Measurements from ENCODE around the gene POU6F2.
"Not testable (repeated sequence)": the region's sequence is repeated elsewhere in the genome, so short reads cannot be mapped to it uniquely, and the experiment has no call there.

POU6F2 gene

DNA sequence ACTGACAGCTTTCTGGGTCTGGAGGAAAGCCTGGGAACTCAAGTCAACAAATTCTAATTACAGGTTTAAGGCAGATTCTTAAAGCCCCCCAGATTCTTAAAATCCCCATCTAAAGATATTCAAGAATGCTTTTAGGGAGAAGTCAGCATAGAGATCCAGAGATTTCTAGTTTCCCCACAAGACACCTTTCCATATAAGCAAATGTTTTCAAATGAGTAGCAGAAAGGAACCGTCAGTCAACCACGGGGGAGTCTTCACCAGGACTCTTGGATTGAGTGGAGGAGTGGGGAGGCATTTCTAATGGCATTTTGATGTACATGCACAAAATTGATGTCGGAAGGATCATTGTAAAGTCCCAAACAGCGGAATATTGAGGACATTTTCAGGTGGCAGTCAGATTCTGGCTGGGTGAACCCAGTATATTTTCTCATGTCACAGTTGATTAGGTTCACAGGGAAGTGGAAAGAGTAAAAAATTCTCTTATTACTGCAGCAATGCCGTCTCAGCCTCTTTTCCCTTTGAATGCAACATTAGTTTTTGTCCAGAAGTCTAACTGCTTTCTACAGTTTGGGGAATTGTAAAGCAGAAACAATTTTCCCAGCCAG lies 396.8 kb downstream of the POU6F2 start:
- no peak for DNase-seq

DNA sequence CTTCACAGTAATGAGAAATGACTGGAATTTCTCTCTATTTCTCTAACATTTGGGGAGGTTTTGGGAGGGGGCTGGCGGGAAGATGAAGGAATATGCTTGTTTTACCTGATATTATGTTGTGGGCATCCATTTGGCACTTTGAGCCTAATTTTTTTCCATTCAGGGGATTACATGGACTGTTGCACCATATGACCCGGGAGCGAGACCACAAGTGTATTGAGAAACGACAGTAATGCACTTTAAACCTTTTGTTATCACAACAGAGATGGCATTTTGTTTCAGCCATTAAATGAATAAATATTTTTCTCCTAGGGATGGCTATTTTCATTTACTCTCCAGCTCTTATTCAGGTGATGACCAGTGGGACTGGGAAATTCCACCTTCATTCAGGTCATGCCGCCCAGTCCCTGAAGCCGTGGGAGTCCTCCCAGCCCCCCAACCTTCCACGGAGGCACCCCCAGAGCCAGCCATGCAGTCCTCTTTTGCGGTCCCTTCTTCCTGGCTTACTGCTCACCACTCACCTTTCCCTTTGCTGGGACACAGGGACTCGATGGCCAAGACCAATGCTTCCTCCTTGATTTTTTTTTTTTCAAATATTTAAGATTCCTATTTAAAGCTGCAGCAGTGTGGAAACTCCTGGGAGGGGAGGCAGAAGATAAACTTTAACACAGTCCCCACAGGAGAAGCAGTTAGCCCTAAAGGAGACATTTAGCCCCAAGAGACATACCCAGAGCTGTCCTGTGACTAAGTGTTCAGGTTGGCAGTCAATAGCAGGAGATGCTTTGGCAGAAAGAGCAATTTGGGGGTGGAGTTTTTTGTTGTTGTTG lies 397.6 kb downstream of the POU6F2 start:
- DNase-seq, result no peak

DNA sequence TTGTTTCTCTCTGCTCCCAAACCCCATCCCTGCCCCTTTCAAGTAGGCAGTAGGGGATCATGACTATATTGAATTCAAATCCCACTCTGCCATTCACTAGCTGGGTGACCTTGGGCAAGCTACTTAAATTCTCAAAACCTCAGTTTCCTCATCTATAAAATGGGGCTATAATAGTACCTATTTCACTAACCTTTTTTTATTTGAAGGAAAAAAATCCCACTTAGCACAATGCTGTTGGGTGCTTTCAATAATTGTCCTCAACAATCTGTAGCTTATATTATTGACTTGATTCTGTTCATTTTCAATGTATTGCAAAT lies 398.1 kb downstream of the POU6F2 start:
- no peak for DNase-seq

DNA sequence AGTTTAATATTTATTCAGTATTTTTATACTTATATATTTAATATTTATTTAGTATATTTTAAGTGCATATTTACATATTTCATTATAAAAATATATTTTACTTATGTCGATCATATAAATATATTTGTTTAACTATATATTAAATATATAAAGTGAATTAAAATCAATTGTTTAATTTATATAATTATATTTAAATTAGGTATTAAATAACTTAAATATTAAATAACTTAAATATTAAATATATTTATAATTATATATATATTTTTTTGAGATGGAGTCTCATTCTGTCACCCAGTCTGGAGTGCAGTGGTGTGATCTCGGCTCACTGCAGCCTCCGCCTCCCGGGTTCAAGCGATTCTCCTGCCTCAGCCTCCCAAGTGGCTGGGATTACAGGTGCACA lies 399.2 kb downstream of the POU6F2 start:
- not testable (repeated sequence) for DNase-seq

DNA sequence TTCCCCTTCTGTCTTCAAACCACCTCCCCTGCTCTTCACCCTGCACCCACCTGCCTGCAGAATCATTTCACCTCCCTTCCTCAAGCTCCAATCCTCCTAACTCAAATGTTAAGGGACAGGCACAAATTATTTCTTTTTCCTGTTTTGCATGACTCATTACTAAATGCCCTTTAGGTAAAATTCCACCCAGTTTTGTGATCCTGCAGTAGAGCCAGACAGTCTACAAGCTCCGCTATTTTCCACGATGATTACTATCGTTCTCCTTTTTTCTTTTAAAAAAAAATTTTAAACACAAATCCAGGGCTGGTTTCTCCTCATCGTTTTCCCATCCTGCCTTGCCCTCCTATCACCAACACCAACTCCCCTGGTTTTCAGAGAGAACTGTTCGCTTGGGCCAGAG lies 401.7 kb downstream of the POU6F2 start:
- DNase-seq, result no peak

DNA sequence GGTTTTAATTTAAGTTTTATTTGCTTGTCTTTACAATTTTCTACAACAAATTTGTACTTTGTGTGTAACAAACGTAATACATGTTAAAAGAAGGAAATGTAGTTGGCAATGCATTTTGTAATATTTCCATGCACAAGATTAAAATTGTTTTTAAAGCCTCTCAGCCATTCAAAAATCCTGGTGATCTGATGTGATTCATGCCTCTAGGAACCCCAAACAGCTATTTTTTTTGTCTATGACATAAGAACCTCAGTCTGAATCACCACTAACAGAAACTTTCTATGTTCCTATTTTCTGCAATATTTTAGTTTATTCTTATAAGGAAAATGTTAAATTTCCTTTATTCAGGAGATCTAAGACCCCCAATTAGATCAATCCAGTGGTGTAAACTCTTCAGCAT lies 405.4 kb downstream of the POU6F2 start:
- no peak for DNase-seq

DNA sequence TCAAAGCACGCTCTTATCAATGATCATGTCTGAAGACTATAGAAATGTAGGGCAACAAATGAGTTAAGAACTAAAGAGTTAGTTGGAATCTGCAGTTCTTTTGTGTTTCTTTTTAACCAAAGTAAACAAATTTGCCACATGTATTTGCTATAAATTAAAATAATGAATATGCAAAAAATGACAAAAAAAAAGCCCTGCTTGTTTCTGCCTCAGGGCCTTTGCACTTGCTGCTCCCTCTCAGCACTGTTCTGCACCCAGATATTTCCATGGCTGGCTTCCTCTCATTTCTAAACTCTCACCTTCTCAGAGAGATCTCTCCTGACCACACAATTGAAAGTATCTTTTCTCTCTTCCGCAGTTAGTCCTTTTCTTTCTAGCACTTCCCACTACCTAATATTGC lies 406.7 kb downstream of the POU6F2 start:
- DNase-seq, result no peak

DNA sequence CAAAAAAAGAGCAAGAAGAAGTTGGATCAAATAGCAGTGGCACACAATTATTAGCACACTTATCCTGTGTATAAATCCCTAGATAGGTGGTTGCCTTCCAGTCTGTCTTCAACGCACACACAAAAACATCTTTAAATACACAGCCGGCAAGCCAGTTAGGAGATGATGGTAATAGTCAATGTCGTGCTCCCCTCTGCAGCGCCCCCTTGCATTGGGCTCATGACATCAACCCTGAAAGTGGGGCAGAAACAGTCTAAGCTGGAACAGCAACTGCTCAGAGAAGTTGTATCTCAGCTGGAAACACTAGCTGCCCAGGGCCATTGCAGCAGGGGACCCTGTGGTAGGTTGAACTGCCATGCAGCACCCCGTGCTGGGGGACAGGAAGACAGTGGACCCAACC lies 409.0 kb downstream of the POU6F2 start:
- DNase-seq, result no peak

DNA sequence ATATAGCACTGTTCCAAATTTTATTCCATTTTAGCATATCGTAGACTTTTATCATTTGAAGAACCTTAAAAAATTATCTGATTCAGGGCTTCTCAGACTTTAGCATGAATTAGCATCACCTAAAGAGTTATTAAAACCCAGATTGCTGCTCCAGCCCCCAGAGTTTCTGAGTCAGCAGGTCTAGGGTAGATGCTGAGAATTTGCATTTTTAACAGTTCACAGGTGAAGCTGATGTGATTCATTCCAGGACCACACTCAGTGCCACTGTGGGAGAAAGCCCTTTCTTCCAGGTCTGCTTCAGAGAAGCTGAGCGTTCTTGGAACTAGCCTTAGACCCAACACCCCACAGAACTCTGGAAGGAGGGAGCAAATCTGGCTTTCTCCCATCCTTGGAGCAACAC lies 414.4 kb downstream of the POU6F2 start:
- no peak for DNase-seq

DNA sequence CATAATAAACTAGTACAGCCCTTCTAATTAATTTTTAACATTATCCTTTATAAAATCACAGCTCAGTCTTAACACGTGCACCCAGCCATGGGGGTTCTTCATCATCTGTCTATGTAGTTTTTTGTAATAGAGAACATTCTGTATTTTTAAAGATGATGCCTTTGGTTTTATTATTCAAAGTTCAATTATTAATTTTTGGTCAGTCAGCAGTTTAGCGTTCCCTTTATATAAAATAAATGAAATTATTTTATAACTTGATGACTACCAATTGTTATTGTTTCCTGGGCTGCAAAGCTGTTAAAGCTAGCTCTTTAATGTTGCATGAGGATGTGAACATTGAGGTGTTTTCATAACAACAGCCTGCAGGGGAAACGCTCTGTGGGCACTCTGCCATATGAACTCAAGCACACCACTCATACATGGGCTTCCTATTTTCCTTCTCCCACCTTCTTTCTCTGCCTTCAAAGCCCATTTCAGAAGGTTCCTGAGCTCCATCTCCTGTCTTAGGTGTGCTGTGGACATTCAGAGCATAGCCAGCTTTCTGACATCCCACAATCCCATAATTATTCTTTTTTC lies 416.5 kb downstream of the POU6F2 start:
- DNase-seq, result no peak

DNA sequence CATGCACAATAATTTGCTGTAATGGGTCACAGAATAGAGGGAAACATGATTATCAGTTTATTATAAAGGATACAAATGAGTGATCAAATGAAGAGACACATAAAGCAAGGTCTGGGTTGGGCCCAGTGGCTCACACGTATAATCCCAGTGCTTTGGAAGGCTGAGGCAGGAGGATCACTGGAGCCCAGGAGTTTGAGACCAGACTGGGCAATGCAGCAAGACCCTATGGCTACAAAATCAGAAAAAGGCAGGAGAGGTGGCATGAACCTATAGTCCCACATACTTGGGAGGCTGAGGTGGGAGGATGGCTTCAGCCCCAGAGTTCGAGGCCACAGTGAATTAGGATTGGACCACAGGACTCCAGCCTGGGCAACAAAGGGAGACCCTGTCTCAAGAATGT lies 421.7 kb downstream of the POU6F2 start:
- no peak for DNase-seq

DNA sequence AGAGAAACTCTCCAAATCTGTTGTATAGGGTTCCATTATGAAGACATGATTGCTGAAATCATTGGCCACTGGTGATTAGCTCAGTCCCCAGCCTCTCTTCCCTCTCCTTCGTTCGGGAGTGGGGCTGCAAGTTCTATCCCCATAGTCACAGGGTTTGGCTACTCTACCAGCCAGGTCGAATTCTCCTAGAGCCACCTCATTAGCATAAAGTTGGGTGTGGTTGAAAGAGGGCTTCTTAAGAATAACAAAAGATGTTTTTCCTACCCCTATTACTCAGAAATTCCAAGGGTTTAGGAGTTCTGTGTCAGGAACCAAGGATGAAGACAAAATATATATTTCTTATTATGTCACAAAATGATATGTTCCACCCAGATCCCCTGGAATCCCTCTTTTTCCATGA lies 422.3 kb downstream of the POU6F2 start:
- no peak for DNase-seq

DNA sequence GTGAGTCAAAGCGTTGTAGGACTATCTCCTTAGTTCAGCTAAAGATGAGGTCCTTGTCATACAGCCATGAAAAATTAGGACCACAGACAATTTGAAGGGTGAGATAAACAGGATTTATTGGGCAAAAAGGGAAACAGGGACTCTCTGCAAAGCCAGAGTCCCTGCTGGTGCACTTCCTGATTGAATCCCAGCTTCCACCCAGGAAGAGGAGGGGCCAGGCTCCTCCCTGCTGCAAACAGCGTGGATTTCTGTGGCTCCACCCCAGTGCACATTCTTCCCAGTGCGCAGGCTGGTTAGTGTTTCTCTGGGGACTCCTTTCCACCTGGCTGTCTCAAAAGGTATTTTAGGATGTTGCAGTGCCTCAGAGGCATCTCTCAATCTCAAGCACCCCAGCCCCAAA lies 423.1 kb downstream of the POU6F2 start:
- no peak for DNase-seq

DNA sequence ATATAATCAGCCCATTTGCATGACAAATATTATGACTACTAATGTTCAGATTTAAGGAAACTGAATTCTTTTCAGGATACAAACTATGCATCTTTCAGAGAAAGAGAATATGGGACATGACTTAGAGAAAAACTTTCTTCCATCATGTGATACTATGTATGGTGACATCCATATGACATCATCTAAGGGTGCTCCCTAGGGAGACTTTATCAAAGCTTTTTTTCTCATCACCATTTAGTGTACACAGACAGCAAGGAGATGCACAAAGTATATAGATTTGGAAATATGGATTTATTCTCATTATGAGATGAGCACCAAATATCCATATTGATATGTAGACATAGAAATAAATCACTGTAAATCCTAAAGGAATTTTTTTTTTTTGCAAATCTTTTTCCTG lies 424.3 kb downstream of the POU6F2 start:
- no peak for DNase-seq

DNA sequence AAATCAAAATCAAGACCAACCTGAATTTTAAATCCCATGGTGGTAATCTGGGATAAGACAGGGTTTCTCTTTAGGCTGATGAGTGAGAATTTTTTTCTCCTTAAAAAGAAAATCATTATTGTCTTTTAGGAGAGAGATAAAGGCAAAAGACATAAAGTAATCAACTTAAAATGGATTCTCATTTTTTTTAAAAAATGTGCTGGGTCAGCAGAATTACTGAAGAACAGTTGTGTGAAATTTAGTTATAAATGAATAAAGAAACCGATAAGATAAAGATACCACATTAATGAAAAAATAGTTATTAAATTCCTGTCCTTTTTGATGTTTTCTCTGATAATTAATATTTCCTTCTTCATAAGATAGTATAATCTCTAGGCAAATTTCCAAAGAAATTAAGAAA lies 427.2 kb downstream of the POU6F2 start:
- no peak for DNase-seq

DNA sequence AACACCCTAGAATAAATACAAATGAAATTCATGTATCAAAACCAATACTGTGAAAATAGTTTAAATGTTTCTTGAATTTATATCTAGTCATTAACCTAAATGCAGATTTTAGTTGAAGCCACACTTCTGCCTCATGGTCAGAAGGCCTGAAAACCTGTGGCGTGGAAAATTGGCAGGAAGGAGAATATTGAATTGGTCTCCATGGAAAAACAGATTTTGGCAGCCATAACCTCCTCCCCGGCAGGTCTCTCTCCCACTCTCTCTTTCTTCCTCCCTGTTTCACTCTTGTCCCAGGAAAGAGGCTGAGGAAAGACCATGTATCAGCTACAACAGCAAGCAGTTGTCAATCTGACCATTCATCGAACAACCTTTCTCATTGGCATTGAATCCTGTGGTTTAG lies 427.9 kb downstream of the POU6F2 start:
- DNase-seq, result no peak

DNA sequence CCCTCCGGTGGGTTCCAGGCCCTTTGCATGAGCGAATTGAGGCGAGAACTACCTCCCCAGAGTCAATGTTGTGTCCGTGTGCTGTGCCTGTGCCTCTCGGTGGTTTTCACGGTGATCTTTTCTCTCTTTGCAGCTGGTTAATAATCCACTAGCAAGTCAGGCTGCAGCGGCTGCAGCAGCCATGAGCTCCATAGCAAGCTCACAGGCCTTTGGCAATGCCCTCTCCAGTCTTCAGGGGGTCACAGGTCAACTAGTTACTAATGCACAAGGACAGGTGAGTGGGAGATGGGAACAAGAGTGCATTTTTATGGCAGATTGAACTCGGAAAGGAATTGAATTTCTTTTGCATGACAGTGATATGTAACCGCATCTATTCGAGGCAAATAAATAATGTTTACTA lies 428.8 kb downstream of the POU6F2 start:
- DNase-seq, result no peak

DNA sequence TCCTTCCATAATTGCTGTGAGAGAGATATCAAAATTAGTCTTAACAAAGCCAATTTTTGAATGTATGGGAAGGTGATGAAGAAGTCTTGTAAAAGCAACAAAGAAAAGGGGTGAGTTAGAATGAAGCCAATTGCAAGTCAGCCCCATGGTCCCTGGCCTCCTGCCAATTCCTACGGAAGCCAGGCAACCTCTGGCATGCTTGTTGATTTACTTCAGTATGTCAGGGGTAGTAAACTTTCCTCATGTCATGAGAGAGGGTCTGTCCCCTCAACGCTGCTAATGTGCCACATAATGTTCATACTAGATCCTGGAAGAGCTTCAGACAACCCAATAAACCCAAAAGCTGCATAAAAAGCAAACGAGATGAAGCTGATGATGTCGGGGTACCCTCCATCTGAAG lies 429.4 kb downstream of the POU6F2 start:
- no peak for DNase-seq

DNA sequence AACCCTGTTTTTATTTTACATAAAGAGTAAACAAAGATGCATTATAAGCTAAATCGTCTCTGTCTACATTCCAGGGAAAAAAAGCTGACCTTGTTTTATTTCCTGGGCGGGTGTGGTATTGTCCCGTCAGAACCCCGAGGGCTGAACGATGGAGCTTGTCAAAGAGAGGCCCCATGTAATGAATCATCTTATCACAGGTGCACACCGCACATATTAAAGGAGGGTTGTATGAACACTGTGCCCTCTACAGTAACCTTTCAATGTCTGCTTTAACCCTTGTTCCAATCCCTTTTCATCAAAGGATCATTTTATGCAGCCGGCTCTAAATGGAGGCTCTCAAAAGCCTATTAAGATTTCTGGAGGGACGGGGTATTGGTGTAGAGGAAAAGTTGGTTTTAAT lies 430.0 kb downstream of the POU6F2 start:
- no peak for DNase-seq

DNA sequence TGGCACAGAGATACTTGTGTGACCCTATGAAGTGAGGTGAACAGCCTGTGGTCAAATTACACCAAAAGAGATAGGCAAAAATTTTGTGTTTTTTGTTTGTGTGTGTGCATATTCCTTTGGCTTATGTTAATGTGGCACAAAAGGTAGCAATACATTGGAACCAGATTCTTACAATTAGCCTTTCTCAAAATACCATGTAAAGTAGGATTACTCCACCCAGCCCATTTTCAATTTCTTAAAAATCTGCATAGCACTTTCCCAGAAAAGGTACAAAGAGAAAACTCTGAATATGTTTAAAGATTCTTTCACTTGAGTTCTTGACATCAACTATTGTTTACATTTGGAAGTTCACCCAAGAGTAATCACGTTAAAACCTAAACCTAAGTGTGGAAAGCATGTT lies 431.2 kb downstream of the POU6F2 start:
- no peak for DNase-seq

DNA sequence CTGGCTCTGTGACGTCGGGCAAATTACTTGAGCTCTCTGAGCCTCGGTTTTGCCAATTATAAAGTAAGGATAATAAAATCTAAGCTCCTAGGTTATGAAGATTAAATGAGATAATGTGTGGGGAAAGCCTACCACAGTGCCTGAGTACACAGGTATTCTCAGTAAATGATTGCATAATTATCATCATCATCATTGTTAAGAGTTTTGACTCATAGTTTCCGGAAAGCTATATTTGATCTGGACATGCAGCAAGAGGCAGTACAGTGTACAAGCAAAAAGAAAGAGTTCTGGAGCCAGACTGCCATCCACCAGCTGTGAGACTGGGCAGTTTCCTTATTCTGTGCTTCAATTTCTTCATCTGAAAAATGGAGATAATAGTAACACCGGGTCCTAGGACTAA lies 432.9 kb downstream of the POU6F2 start:
- no peak for DNase-seq

DNA sequence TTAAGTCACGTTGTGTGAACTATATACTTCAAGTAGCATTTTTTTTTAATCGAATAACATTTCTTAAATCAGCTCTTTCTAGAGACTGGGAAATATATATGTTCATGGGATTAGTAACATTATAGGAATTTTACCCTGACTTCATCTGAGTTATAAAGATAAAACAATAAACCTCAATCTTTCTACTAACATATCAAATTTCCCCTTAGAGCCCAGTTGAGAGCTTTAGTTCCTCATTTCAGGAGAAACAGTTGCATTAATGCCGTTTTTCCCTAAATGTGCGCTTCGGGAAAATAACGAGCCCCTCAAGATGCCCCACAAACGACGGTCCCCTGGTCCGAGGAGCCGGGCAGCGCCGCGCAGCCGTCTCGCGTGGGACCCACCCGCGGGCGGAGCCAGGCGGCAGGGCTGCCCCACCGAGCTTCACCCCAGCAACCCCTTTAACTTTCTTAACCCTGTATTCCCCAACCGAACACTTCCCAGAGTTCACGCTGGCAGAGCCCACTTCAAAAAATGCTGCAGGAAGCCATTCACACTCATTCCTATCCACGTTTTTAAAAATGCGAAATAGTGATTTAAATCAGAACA lies 436.0 kb downstream of the POU6F2 start:
- no peak for DNase-seq

DNA sequence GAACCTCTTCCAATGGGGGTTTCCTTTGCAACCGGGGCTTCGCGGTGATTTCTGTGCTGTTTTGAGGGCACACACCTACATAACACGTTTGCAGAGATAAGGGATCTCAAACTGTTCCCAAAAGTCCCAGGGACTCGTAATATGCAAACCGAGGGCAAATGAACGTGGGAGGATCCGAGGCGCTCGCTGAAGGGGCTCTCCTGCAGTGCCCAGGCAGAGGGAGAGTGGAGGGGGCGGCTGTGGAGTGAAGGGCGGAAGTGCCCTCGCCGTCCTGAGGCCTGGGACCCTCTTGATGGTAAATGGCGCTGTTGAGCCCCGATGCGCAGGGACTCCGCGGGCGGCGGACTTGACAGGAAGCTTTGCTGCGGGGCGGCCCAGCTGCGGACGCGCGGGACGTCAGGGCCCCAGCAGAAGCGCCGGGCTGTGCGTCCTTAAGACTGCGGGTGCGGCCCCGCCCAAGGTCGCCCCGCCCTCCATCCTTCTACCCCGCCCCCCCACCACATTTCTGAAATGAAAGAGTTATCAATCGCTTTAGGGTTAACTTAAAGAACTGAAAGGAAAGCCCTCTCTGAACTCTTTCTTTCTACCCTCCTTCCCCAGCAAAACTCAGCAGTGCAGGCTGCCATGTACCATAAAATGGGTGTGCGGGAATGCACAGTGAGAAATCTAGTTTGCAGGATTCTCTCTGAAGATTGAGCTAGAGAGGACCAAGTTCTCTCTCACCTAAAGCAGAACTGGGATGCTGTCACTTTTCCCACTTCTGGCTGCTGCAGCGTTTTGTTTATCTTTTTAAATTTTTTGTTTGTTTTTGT lies 436.7 kb downstream of the POU6F2 start:
- DNase-seq, result no peak

Data from NCI-H2081 treated with DMSO at 0.1 percent for 48 hours (cell line).